Uterus (tissue), 4 donors: Measurements from ENCODE around the gene WIPF1. TPM values are rescaled to one million over a fixed set of nuclear protein-coding genes. Genes with fewer than 3 reads are reported as not detected.

Experiments used
- DNase-seq, 2 donors: peaks; one replicate each; pipeline ENCODE4 v3.0.0-alpha.2; 2019 to 2020
- H3K27ac ChIP-seq, 2 donors: fragments of 200-600 bp; sonication (generic); 1 replicate in 1 of 2; 2 replicates in 1 of 2; pipeline ENCODE4 v1.5.1; 2016 to 2018
- H3K27me3 ChIP-seq, 2 donors: fragments of 200-600 bp; sonication (generic); one replicate each; pipeline ENCODE4 v1.5.1; 2018 to 2019; ENCODE audit warnings: control low read depth in 1 of 2
- H3K36me3 ChIP-seq, 2 donors: fragments of 200-600 bp; sonication (generic); one replicate each; pipeline ENCODE4 v1.5.1; 2019; ENCODE audit warnings: control low read depth in 1 of 2
- H3K4me1 ChIP-seq, 2 donors: fragments of 200-600 bp; sonication (generic); one replicate each; pipeline ENCODE4 v1.5.1; 2018 to 2019; ENCODE audit warnings: control low read depth in 1 of 2
- H3K4me3 ChIP-seq, 2 donors: fragments of 200-600 bp; sonication (generic); 1 replicate in 1 of 2; 2 replicates in 1 of 2; pipeline ENCODE4 v1.5.1; 2018 to 2019; ENCODE audit warnings: mild to moderate bottlenecking in 1 of 2
- H3K9me3 ChIP-seq, 2 donors: fragments of 200-600 bp; sonication (generic); one replicate each; pipeline ENCODE4 v1.5.1; 2019; ENCODE audit warnings: control low read depth in 1 of 2
- POLR2A ChIP-seq, 2 donors: fragments of 450-650 bp; IDR thresholded peaks; one replicate each; pipeline ENCODE4 v1.6.1; 2016; ENCODE audit warnings: antibody characterized with exemption in 2 of 2, mild to moderate bottlenecking in 1 of 2, moderate library complexity in 1 of 2
- intact Hi-C: fragments of 100-400 bp; cut with DNase I; formaldehyde crosslinking; loops from one replicate; pipeline ENCODE4 v1.15.1; 2023; ENCODE audit warnings: low total_unique reads
- total RNA-seq, 4 donors: library from RNA; depleted of rRNA in 3 of 4; stranded (reverse); fragments of >200 nt in 3 of 4; gene quantifications; one replicate each; pipeline versions ENCODE4 v1.1.0 to v1.2.4, GENCODE V29; 2014 to 2023
- TF ChIP-seq, protein P1 (sequence below), 4 experiments: fragments of 200-600 bp in 2 of 4; fragments of 450-650 bp in 2 of 4; sonication (generic) in 2 of 4; IDR thresholded peaks; one replicate each; pipeline ENCODE4 v1.5.1; 2016 to 2019; ENCODE audit warnings: antibody characterized with exemption in 4 of 4, mild to moderate bottlenecking in 2 of 4, moderate library complexity in 1 of 4
- donor health status: DM: yes; HTN: yes; CAD: no.

WIPF1 gene
- total RNA-seq, 4 donors from 2014 or later, result 12.3 to 61.9 (median 26.3) TPM

DNA sequence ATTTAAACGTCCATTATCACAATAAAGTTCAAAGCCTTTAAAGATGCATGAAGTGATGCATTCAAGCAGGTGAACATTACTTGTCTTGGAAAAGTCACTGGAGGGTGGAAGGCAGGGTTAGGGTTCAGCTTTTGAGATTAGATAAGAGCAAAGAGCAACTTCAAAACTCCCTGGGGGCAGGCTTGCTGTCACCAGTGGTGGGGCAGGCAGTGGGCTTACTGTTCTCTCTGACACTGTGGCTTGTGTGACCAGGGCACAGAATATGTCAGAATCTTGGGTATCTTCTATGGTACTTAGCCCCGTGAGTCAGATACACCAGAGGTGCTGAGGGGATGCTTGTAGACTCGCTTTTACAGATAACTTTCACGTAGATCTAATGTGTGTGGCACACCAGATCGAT lies 52.8 kb downstream of the WIPF1 start:
- Histone ChIP-seq H3K27me3 (no peaks in the 10 kb centered on the region), H3K4me3 (no peak overlapping the region), H3K36me3 (no peaks in the 10 kb centered on the region), H3K27ac (no peak overlapping the region), H3K4me1 (no peaks in the 10 kb centered on the region), H3K9me3 (no peaks in the 10 kb centered on the region)
- no peak for DNase-seq
- TF ChIP-seq, protein P1, sequence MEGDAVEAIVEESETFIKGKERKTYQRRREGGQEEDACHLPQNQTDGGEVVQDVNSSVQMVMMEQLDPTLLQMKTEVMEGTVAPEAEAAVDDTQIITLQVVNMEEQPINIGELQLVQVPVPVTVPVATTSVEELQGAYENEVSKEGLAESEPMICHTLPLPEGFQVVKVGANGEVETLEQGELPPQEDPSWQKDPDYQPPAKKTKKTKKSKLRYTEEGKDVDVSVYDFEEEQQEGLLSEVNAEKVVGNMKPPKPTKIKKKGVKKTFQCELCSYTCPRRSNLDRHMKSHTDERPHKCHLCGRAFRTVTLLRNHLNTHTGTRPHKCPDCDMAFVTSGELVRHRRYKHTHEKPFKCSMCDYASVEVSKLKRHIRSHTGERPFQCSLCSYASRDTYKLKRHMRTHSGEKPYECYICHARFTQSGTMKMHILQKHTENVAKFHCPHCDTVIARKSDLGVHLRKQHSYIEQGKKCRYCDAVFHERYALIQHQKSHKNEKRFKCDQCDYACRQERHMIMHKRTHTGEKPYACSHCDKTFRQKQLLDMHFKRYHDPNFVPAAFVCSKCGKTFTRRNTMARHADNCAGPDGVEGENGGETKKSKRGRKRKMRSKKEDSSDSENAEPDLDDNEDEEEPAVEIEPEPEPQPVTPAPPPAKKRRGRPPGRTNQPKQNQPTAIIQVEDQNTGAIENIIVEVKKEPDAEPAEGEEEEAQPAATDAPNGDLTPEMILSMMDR (IDR thresholded peaks at IDR 0.05), result no peak
- TF ChIP-seq POLR2A (IDR thresholded peaks at IDR 0.05), result no peak
- intact Hi-C loops, result no loop called here

DNA sequence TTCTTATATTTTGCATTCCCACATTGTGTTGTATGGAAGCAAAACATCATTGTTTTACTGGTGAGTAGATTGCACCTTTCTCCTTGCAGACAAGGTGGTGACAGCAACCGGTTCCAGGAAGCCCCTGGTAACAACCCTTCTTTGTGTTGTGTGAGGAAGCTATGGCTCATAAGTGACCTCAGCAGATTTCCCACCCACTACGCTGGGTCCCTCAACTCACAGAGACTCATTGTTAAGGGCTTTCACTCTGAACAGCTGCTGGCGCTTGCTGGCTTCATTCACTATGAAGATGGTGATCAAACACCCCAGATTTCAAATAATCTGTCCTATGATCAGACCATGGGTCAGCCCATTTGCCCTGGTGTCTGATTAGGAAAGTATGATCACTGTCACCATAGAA lies 53.4 kb downstream of the WIPF1 start:
- no peaks in the 10 kb centered on the region for H3K9me3 ChIP-seq
- H3K4me3 ChIP-seq, result no peak overlapping the region
- intact Hi-C loops, result no loop called here
- no peak overlapping the region for H3K27ac ChIP-seq
- TF ChIP-seq, protein P1 (IDR thresholded peaks at IDR 0.05), result no peak
- TF ChIP-seq POLR2A (IDR thresholded peaks at IDR 0.05), result no peak
- no peaks in the 10 kb centered on the region for H3K4me1 ChIP-seq
- H3K27me3 ChIP-seq, result no peaks in the 10 kb centered on the region
- no peak for DNase-seq
- no peaks in the 10 kb centered on the region for H3K36me3 ChIP-seq

DNA sequence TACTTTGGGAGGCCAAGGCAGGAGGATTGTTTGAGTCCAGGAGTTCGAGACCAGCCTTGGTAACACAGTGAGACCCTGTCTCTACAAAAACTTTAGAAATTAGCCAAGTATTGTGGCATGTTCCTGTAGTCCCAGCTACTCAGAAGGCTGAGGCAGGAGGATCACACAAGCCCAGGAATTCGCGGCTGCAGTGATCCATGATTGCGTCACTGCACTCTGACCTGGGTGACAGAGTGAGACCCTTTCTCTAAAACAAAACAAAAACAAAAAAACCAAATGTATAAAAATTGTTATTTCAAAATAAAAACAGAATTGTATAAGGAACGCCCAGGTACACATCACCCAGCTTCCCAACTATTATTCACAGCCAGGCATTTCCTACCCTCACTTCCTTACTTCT lies 56.7 kb downstream of the WIPF1 start:
- Histone ChIP-seq H3K4me1 (no peaks in the 10 kb centered on the region), H3K9me3 (no peaks in the 10 kb centered on the region), H3K27me3 (no peaks in the 10 kb centered on the region), H3K36me3 (no peaks in the 10 kb centered on the region), H3K4me3 (no peak overlapping the region), H3K27ac (no peak overlapping the region)
- no peak for DNase-seq
- TF ChIP-seq, protein P1 (IDR thresholded peaks at IDR 0.05), result no peak
- TF ChIP-seq POLR2A (IDR thresholded peaks at IDR 0.05), result no peak
- intact Hi-C loops, result no loop called here

DNA sequence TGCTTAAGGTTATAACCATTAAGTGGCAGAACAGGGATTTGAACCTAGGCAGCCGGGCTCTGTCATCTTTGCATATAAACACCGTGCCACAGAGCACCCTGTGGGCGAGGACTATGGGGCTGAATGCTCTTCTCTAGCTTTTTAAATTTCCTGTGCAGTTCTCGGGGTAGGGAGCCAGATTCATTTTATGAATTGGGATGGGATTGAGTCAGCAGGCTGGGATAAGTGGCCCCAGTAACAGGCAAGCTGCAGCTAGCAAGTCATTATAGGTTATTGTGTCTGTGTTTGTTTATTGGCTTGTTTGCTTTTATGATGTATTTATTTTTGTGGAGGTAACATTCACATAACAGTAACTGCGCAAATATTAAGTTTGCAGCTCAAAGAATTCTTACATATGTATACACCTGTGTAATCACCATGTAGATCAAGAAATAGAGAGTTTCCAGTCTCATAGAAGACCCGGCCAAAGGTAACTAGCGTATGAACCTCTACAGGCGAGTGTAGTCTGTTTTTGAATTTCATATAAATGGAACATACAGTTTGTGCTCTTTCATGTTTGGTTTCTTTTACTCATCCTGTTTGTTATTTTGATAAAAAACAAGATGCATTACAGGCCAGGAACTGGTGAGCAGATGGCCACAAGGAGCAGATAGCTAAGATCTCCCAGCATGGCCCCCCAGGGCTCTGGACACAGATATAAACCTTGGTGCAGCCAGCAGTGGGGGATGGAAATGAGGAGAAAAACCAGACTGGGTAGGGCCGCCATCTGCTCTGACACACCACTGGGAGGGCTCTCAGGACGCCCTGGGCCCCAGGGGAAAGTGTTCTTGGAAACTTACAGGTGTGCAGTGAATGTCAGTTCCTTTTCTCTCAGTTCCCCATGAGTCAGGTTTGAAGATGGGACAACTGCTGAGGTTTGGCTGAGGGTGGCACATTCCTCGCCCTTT lies 61.6 kb downstream of the WIPF1 start:
- no peaks in the 10 kb centered on the region for H3K27me3 ChIP-seq
- no peak for DNase-seq
- no peaks in the 10 kb centered on the region for H3K36me3 ChIP-seq
- no peaks in the 10 kb centered on the region for H3K4me1 ChIP-seq
- TF ChIP-seq, protein P1 (IDR thresholded peaks at IDR 0.05), result no peak
- no peak for TF ChIP-seq POLR2A (IDR thresholded peaks at IDR 0.05)
- intact Hi-C loops, result no loop called here
- H3K27ac ChIP-seq, result no peak overlapping the region
- no peak overlapping the region for H3K4me3 ChIP-seq
- H3K9me3 ChIP-seq, result no peaks in the 10 kb centered on the region

DNA sequence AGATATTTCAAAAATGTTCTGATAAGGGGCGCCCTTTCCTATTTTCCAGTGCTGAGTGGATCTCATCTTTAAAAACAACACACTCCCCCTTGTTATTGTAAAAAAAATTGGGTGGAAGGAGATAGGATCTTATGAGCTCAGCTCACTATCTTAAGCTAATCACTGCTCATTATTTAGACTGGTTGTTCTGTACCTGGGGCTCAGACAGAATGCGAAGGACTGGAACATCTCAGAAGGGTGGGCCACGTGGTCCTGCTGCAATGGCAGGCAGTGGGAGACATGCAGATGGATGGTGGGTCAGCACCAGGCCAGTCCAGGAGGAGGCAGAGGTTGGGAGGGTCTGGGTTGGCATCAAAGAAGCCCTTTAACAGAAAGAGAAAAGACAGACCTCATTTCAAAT lies 62.5 kb downstream of the WIPF1 start:
- Histone ChIP-seq H3K27me3 (no peaks in the 10 kb centered on the region), H3K4me3 (no peak overlapping the region), H3K27ac (no peak overlapping the region), H3K9me3 (no peaks in the 10 kb centered on the region), H3K4me1 (no peaks in the 10 kb centered on the region), H3K36me3 (no peaks in the 10 kb centered on the region)
- intact Hi-C loops, result no loop called here
- TF ChIP-seq, protein P1 (IDR thresholded peaks at IDR 0.05), result no peak
- TF ChIP-seq POLR2A (IDR thresholded peaks at IDR 0.05), result no peak
- no peak for DNase-seq
